Prostate gland (tissue), 2 donors: Measurements from ENCODE around the gene RCL1. TPM values are rescaled to one million over a fixed set of nuclear protein-coding genes. Genes with fewer than 3 reads are reported as not detected.

Experiments used
- DNase-seq: peaks from one replicate; pipeline ENCODE4 v3.0.0-alpha.2; 2019; ENCODE audit warnings: low spot score
- H3K27ac ChIP-seq, 2 donors: fragments of 200-600 bp; sonication (generic); 2 replicates each; pipeline ENCODE4 v1.5.1; 2017 to 2019
- H3K27me3 ChIP-seq: fragments of 200-600 bp; sonication (generic); replicated peaks from 2 replicates; pipeline ENCODE4 v1.5.1; 2019; ENCODE audit not compliant: insufficient read depth
- H3K36me3 ChIP-seq, 2 donors: fragments of 200-600 bp; sonication (generic); 1 replicate in 1 of 2; 2 replicates in 1 of 2; pipeline versions ENCODE4 v1.5.1 to v1.8.1; 2017 to 2019
- H3K4me1 ChIP-seq: fragments of 200-600 bp; sonication (generic); replicated peaks from 2 replicates; pipeline ENCODE4 v1.5.1; 2019
- H3K4me3 ChIP-seq, 2 donors: fragments of 200-600 bp; sonication (generic); 2 replicates each; pipeline ENCODE4 v1.5.1; 2017 to 2019
- H3K9me3 ChIP-seq: fragments of 200-600 bp; sonication (generic); 2 replicates; pipeline ENCODE4 v1.5.1; 2017
- POLR2A ChIP-seq: fragments of 450-650 bp; IDR thresholded peaks from one replicate; pipeline ENCODE4 v1.6.1; 2016; ENCODE audit warnings: antibody characterized with exemption, mild to moderate bottlenecking
- POLR2AphosphoS5 ChIP-seq: sonication (generic); formaldehyde crosslinking; IDR thresholded peaks from one replicate; pipeline ENCODE4 v1.6.1; 2017; ENCODE audit warnings: antibody characterized with exemption
- WGBS: methylation state at CpG from one replicate; pipeline ENCODE4 v1.1.5; 2018; 5-methylcytosine and 5-hydroxymethylcytosine counted together
- intact Hi-C: fragments of 100-400 bp; cut with DNase I; formaldehyde crosslinking; loops from one replicate; pipeline ENCODE4 v1.14.2; 2022
- total RNA-seq, 2 donors: library from RNA; depleted of rRNA; stranded (reverse); fragments of >200 nt; gene quantifications; one replicate each; pipeline ENCODE4 v1.1.0, GENCODE V29; 2016
- TF ChIP-seq, protein P1 (sequence below), 4 experiments: fragments of 200-600 bp in 2 of 4; fragments of 450-650 bp in 2 of 4; sonication (generic) in 2 of 4; IDR thresholded peaks; 1 replicate in 3 of 4; 2 replicates in 1 of 4; pipeline ENCODE4 v1.5.1; 2016 to 2019; ENCODE audit warnings: antibody characterized with exemption in 4 of 4, mild to moderate bottlenecking in 2 of 4, moderate library complexity in 2 of 4

RCL1 gene
- total RNA-seq, 2 donors from 2014 or later = 18.9 to 29.3 TPM

DNA sequence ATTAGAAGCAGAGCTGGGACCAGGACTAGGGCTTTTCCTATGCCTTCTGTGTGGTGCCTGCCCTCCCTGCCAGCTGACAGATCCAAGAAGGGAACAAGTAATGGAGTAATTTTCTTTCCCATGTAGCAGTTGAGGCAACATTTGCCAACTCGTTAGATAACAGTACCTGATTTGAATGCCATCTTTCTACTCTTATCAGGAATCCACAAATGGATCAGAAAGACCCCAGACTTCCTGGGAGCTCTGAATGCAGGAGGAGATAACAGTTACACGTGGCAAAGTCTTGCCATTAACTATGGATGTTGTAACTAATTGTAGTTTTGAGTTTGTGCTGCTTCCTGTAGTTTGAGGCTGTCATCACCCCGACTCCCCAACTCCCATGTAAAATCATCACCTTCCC is 39.2 kb downstream of the RCL1 start:
- 95% methylated on average over 3 of the region's 3 CpGs for WGBS
- H3K4me3 ChIP-seq = no peak overlapping the region
- no peak for TF ChIP-seq POLR2A
- TF ChIP-seq POLR2AphosphoS5 = no peak
- TF ChIP-seq, protein P1, sequence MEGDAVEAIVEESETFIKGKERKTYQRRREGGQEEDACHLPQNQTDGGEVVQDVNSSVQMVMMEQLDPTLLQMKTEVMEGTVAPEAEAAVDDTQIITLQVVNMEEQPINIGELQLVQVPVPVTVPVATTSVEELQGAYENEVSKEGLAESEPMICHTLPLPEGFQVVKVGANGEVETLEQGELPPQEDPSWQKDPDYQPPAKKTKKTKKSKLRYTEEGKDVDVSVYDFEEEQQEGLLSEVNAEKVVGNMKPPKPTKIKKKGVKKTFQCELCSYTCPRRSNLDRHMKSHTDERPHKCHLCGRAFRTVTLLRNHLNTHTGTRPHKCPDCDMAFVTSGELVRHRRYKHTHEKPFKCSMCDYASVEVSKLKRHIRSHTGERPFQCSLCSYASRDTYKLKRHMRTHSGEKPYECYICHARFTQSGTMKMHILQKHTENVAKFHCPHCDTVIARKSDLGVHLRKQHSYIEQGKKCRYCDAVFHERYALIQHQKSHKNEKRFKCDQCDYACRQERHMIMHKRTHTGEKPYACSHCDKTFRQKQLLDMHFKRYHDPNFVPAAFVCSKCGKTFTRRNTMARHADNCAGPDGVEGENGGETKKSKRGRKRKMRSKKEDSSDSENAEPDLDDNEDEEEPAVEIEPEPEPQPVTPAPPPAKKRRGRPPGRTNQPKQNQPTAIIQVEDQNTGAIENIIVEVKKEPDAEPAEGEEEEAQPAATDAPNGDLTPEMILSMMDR (IDR thresholded peaks at IDR 0.05) = no peak
- H3K27ac ChIP-seq = no peak overlapping the region
- no peaks in the 10 kb centered on the region for H3K9me3 ChIP-seq
- H3K36me3 ChIP-seq = no peaks in the 10 kb centered on the region
- intact Hi-C loops = no loop called here
- no peaks in the 10 kb centered on the region for H3K27me3 ChIP-seq
- DNase-seq = no peak
- no peaks in the 10 kb centered on the region for H3K4me1 ChIP-seq

DNA sequence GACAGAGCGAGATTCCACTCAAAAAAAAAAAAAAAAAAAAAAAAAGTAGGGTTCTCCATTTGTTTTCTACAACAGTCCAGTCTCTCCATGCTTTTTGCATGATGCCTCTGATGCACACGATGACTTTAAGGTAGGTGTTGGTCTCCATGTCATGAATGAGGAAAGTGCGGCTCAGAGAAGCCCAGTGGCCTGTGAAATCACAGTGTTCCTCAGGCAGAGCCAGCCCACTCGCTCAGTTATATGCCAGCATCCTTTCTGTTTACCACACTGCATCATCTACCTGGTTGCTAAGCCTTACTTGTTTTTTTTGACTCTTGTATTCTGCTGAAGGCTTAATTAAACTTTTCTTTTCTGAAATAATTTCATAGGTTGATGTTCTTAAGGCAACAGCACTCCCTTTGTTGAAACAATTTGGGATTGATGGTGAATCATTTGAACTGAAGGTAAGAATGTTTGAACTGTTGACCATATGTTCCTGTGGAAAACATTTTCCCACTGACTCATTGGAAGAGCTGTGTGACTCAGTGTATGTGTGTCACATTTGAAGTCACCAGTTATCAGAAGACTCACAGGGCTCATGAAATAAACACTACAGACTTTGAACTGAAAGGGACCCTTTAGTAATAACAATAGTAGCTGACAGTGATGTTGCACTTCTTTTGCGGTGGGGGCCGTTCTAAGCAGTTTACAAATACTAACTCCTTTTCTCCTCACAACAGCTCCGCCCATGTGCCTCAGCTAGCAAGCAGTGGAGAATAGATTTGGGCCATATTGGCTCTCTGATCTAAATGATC is 40.2 kb downstream of the RCL1 start:
- Histone ChIP-seq H3K4me1 (no peaks in the 10 kb centered on the region), H3K27me3 (no peaks in the 10 kb centered on the region), H3K27ac (no peak overlapping the region), H3K4me3 (no peak overlapping the region), H3K36me3 (no peaks in the 10 kb centered on the region), H3K9me3 (no peaks in the 10 kb centered on the region)
- TF ChIP-seq, protein P1 (IDR thresholded peaks at IDR 0.05) = no peak
- intact Hi-C loops = no loop called here
- WGBS = 85% methylated on average over 7 of the region's 7 CpGs
- DNase-seq = no peak

DNA sequence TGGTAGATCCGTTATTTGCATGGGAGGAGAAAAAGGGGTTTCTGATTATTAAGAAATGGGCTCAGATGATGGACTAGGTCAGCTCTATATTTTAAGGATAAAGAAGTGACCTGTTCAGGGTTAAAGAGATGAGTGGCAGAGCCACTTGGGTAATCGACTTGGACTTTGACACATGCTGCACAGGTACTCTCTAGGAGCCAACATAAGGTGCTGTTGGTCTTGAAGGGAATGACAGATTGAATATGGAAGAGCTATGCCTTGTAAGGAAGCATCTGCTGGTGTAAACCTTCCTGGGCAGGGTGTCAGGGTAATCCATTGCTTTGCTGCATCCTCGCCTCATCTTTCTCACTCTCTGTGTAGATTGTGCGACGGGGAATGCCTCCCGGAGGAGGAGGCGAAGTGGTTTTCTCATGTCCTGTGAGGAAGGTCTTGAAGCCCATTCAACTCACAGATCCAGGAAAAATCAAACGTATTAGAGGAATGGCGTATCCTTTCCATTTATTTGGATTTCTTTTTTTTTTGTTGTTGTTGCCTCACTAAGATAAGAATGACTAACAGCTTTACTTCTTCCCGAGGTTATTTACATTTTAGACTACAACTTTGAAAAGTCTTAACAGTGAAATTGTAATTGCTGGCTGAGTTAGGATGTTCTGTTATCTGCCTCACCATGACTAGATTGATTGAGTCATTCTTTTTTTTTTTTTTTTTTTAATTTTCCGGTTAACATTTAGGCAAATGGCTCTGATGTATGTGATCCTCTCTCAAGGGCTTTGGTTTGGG is 41.2 kb downstream of the RCL1 start:
- WGBS = 93% methylated on average over 11 of the region's 11 CpGs
- intact Hi-C loops = no loop called here
- no peak for DNase-seq
- Histone ChIP-seq H3K4me3 (no peak overlapping the region), H3K4me1 (no peaks in the 10 kb centered on the region), H3K27me3 (no peaks in the 10 kb centered on the region), H3K9me3 (no peaks in the 10 kb centered on the region), H3K36me3 (no peaks in the 10 kb centered on the region), H3K27ac (no peak overlapping the region)
- no peak for TF ChIP-seq POLR2A
- TF ChIP-seq POLR2AphosphoS5 = no peak
- TF ChIP-seq, protein P1 (IDR thresholded peaks at IDR 0.05) = no peak

DNA sequence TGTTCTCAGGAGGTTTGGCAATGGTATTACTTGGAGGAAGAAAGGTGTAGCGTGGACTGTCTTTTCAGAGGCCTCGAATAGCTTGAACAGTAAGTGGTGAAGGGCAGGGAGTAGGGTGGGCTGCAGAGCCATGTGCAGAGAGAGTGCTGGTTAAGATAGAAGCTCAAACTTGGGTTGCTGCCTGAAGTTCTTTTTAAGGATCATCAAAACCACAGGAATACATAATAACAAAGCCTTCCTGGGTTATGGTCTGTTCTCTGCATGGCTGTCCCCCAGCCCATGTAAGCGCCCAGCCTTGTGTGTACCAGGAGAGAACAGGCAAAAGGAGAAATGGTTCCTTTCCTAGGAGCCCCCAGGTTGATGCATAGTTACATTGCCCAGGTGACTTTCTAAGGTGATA is 43.9 kb downstream of the RCL1 start:
- WGBS = 87% methylated on average over 3 of the region's 3 CpGs
- H3K36me3 ChIP-seq = no peaks in the 10 kb centered on the region
- TF ChIP-seq POLR2A (no peak), POLR2AphosphoS5 (no peak)
- TF ChIP-seq, protein P1 (IDR thresholded peaks at IDR 0.05) = no peak
- H3K9me3 ChIP-seq = no peaks in the 10 kb centered on the region
- H3K27ac ChIP-seq = no peak overlapping the region
- H3K4me1 ChIP-seq = no peaks in the 10 kb centered on the region
- no peak for DNase-seq
- intact Hi-C loops = no loop called here
- no peaks in the 10 kb centered on the region for H3K27me3 ChIP-seq
- H3K4me3 ChIP-seq = no peak overlapping the region
